SW 1271 (cell line): Measurements from ENCODE around the gene FAM120B.
"Not testable (repeated sequence)": the region's sequence is repeated elsewhere in the genome, so short reads cannot be mapped to it uniquely, and the experiment has no call there.

Experiments used
- DNase-seq, 2 experiments: peaks; one replicate each; lab custom pipeline; 2025; lab: John Stamatoyannopoulos, UW

The FAM120B gene

DNA sequence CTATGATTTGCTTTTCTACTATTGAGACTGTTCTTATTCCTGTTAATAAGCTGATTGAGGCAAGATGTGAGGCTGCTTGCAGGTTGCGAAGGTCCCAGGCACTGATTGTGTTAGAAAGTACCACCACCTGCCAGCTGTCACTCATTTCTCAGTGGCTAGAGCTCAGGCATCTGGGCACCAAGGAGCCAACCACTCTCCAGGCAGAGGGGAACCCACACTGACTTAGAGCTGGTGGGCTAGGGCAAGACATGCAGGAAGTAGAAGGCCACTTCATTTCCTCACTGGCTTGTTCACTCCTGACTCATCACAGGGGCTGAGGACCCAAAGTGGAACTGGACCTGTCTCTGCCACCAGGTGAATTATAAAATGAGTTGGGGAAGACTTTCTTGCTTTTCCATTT lies 7.9 kb upstream of the FAM120B start:
- no peak for DNase-seq

DNA sequence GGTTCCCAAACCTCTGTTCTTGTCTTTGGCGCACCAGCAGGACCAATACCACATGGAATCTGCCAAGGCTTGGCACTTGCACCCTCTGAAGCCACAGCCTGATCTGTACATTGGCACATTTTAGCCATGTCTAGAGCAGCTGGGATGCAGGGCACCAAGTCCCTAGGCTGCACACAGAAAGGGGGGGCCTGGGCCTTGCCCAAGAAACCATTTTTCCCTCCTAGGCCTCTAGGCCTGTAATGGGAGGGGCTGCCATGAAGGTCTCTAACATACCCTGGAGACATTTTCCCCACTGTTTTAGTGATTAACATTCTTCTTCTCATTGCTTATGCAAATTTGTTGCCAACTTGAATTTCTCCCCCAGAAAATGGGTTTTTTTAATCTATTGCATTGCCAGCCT lies 5.4 kb upstream of the FAM120B start:
- DNase-seq = no peak

DNA sequence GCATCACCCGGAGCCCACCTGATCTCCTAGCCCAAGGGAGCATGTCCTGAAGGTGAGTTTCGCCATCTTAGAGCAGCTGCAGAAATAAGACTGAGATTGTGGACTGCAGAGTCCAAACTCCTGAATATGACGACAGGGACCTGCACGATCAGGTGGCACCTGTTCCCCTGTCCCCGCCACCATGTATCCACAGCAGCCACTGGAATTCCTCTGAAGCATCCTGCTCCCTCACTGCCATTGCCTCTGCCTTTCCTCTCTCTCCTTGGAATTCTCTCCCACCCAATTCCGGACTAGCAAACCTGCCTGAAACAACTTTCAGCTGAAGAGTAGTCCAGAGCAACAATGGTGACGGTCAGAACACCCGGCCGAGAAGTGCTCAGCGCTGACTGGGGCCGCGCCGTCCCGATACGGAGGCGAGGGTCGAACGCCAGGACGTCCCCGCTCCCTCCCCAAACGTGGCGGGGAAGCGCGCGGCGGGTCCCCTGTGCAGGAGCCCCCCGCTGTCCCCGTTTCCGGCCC lies 694 bp upstream of the FAM120B start:
- DNase-seq = no peak

DNA sequence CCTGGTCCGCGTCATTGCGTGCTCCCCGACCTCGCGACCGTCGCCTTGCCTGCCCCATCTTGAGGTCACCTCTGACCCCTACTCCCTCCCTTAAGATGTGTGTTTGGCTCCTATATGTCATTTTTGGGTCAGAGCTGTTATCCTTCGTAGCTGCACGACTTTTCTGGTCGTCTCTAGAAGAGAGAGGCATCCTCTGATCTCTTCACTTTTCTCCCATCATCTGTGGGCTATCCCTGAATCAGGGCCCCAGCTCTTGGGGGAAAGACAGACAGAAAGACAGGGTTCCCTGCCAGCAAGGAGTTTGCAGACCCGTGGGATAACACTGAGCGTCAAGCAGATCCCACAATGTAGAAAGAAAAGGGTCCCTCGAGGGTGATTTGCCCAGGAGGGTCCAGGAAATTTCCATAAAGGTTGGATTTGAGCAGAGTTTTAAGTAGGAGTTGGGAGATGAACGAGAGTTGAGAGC lies 555 bp downstream of the FAM120B start:
- DNase-seq = no peak

- no peak for DNase-seq
These were observed 2.2 kb downstream of the FAM120B start for GRCh38 chr6:170308761-170309160.

GRCh38 chr6:170311696-170312095 lies 5.1 kb downstream of the FAM120B start:
- DNase-seq = no peak

DNA sequence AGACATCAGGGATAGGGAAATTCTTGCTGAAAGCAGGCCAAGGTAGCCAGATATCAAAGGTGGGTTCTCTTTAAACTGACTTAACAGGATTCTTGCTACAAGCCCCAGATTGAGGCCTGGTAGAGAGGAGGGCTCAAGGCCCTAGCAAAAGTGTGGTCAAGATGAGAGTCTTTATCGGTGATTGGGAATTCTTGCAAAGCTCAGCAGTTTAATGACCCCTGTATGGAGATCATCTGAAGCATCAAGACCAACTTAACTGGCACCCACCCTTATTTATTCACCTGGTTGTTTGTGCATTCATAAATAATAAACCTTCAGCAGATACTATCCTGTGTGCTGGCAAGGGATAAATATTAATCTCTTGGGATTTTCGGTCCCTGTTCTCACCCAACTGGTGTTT lies 6.3 kb downstream of the FAM120B start:
- DNase-seq = no peak

- no peak for DNase-seq
These were observed 7.2 kb downstream of the FAM120B start for GRCh38 chr6:170313716-170314295.

- no peak for DNase-seq
These were observed 8.4 kb downstream of the FAM120B start for GRCh38 chr6:170314983-170315382.

- DNase-seq = peak in 1 of 2 experiments; percentile 6
These were observed 9.5 kb downstream of the FAM120B start for GRCh38 chr6:170316071-170316470.

DNA sequence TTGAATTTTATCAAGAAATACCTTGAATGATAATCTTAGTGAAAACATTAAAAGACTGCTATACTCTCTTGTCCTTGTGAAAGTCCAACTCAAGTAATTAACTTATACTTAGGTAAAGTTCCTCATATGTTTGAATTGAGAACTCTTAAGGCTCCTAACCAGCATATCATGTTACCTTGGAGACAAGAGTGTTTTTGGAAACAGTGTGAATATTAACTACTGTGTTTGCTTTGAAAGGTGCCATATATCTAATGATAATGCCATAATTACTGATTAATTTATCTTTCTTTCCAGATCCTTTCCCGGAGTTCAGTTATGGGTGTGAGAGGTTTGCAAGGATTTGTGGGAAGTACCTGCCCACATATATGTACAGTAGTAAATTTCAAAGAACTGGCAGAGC lies 10.5 kb downstream of the FAM120B start:
- no peak for DNase-seq

GRCh38 chr6:170317718-170318117 lies 11.2 kb downstream of the FAM120B start:
- DNase-seq = no peak

- no peak for DNase-seq
These were observed 22.8 kb downstream of the FAM120B start for GRCh38 chr6:170329321-170329720.

DNA sequence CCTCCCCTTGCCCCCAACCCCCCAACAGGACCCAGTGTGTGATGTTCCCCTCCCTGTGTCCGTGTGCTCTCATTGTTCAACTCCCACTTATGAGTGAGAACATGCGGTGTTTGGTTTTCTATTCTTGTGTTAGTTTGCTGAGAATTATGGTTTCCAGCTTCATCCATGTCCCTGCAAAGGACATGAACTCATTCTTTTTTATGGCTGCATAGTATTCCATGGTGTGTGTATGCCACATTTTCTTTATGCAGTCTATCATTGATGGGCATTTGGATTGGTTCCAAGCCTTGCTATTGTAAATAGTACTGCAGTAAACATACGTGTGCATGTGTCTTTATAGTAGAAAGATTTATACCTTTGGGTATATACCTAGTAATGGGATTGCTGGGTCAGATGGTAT lies 28.6 kb downstream of the FAM120B start:
- DNase-seq = not testable (repeated sequence)

- DNase-seq = peak; percentile 32 to 83
These were observed 38.3 kb downstream of the FAM120B start for GRCh38 chr6:170344631-170345576.

GRCh38 chr6:170345662-170346061 lies 39.1 kb downstream of the FAM120B start:
- DNase-seq = no peak

GRCh38 chr6:170346649-170347048 lies 40.1 kb downstream of the FAM120B start:
- no peak for DNase-seq

DNA sequence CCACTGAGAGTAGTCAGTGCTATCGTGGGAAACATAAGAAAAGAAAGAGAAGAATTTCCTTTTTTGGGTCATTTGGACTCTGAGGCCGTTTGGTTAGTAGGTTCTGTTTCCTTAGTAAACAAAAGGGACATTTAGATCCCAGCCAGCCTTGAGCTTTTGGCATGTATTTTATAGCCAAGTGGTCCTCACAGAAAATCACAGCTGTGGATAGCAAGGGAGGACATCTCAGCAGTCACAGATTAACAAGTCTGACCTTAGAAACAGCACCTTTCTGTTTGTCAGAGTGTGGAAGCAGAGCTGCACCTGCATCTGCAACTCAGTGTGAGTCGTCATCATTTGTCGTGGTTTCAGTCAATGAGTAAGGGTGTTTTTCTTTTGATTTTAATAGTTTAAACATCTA lies 40.5 kb downstream of the FAM120B start:
- no peak for DNase-seq

DNA sequence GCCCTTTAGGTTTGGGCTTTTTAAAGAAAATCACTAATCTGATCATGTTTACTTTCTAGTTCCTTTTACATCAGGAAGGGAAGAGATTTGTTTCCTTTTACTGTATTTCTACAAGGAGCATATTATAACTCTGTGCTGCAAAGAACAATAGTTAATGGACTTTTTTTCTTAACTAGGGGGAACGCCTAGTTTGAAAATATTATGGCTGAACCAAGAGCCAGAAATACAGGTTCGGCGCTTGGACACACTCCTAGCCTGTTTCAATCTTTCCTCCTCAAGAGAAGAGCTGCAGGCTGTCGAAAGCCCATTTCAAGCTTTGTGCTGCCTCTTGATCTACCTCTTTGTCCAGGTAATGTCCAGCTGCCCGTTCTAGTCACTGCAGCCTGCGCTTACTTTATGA lies 41.4 kb downstream of the FAM120B start:
- DNase-seq = no peak

DNA sequence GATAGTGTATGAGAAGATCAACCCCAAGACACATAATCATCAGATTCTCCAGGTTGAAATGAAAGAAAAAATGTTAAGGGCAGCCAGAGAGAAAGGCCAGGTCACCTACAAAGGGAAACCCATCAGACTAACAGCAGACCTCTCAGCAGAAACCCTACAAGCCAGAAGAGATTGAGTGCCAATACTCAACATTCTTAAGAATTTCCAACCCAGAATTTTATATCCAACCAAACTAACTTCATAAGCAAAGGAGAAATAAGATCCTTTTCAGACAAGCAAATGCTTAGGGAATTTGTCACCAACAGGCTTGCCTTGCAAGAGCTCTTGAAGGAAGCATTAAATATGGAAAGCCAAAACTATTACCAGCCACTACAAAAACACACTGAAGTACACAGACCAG lies 44.9 kb downstream of the FAM120B start:
- DNase-seq = not testable (repeated sequence)

- DNase-seq = not testable (repeated sequence)
These were observed 48.6 kb downstream of the FAM120B start for GRCh38 chr6:170355190-170355589.

DNA sequence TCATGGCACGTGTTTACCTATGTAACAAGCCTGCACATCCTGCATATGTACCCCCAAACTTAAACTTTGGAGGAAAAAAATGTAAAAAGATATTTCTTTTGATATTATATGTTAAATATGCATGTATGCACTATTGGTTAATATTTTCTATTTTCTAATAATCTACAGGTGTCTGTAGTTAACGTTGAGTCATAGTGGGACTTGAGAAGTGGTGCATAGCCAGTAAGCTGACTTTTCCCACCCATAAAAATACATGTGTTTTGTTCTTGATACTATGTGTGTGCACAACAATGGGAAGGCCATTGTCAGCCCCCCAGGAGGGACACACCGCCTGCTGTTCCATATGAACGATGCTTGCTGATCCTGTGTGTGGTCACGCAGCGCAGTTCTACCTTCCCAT lies 49.1 kb downstream of the FAM120B start:
- no peak for DNase-seq

- DNase-seq = no peak
These were observed 51.3 kb downstream of the FAM120B start for GRCh38 chr6:170357812-170358211.
